Hematopoietic multipotent progenitor cell treated with erythropoietin and hydrocortisone succinate and interleukin-3 and kit ligand, for 4 days (in vitro differentiated cells): Measurements from ENCODE around the gene NCL.

Experiments
- DNase-seq: peaks from one replicate; pipeline ENCODE4 v3.0.0-alpha.2; 2015

Gene NCL

GRCh38 chr2:231463698-231464575 lies at the start of gene NCL:
Gene NCL, minus strand, starts transcription at chr2:231464484. Its CDS starts 131 bp downstream, at chr2:231464353.
- DNase-seq, result peak; percentile 90

- no peak for DNase-seq
These were observed 49.5 kb upstream of the NCL start for GRCh38 chr2:231513746-231514224.

- no peak for DNase-seq
These were observed 47.9 kb upstream of the NCL start for GRCh38 chr2:231512222-231512621.

DNA sequence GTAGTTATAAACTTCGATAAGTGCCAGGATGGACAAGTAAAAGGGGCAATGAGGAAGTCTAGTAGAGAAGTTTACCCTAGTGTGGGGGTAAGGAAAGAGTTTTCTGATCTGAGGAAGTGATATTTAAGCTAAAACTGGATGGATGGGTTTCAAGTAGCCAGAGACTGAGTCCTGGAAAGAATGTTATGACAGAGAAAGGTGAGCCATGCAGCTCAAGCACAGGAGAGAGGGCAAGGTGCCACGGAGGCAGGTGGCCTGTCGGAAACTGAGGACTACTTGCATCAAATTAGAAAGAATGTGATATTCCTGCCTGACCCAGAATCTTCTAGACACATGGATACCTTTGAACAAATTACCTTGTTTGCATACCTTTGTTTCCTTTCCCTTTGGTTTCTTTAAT lies 39.5 kb upstream of the NCL start:
- DNase-seq, result no peak

GRCh38 chr2:231502596-231502995 lies 38.3 kb upstream of the NCL start:
- no peak for DNase-seq

- DNase-seq, result no peak
These were observed 33.4 kb upstream of the NCL start for GRCh38 chr2:231497651-231498050.

DNA sequence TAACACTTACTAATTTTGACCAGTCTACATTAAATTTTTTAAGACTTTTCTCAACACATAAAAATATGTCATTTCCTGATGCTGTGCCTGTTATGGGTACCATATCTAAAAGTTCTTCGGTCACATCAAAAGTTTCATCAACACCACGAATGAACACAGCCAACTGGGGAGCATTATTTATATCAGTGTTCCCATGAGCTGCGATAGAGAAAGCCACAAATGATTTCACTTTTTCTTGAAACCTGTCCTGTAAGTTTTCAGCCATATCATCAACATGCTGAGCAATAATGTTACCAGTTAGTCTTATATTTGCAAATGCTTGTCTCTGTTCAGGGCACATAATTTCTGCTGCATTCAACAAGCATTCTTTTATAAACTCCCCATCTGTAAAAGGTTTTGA lies 30.4 kb upstream of the NCL start:
- no peak for DNase-seq

DNA sequence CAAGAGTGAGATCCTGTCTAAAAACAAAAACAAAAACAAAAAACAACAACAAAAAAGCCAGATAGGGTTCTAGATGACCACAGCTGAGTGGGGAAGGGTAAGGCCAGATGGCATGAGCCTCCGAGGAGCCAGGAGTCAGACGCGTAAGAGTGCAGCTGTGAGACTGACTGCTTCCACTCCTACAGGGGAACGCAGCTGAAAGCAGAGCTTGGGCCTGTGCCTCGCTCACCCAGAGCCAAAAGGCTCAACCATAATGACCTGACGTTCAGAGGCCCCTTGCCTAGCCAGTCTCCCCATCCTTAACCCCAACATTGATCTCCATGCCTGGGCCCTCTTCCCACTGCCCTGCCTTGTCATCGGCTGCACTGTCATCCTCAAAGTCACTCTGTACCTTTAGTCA lies 26.5 kb upstream of the NCL start:
- DNase-seq, result no peak

- no peak for DNase-seq
These were observed 25.7 kb upstream of the NCL start for GRCh38 chr2:231489990-231490389.

DNA sequence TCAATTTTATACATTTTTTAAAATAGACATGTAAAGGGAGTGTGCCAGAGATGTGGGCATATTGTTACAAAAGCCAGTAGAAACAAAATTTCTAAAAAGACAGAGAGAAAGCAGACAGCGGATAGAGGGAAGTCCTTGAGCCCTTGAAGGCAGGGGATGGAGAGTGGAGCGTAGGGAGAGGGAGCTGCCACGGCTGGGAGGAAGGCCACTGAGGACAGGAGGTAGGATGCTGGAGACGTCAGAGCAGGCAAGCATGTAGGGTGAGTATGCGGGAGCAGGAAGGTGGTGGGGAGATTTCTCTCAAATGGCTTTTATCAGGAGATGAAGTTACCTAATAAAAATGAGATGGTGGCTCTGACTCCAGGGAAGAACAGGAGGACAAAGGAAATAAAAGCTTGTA lies 24.0 kb upstream of the NCL start:
- DNase-seq, result no peak

DNA sequence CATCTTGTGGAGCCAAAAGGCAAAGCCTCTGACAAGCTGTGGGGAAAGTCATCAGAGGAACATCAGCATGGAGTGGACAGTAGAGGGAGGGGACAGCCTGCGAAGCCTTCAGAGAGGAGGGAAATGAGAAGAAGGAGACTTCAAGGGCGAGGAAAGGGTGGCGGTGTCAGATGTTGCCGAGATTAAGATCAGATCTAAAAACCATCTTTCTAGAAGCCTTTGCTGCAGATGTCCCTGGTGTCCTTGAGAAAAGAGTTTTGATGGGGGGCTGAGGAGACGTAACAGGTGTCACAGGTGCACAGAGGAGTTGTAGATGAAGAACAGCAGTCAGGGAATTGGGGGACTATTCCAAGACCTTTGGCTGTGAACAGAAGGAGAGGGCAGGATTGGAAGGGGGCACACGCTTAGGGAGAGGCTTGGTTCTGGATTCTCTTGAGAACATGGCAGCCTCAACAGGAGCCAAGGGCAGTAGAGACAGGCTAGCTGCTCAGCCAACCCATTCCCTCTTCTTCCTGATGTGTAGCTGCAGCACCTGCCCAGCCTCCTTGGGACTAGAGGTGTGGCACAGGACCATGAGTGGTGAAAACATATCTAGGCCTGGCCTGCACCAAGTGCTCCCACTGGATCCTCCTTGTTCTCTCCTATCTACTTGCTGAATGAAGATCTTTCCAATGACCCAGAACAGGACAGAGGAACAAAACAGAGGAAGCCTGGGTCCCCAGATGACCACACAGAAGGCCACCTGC lies 22.7 kb upstream of the NCL start:
- DNase-seq, result no peak

DNA sequence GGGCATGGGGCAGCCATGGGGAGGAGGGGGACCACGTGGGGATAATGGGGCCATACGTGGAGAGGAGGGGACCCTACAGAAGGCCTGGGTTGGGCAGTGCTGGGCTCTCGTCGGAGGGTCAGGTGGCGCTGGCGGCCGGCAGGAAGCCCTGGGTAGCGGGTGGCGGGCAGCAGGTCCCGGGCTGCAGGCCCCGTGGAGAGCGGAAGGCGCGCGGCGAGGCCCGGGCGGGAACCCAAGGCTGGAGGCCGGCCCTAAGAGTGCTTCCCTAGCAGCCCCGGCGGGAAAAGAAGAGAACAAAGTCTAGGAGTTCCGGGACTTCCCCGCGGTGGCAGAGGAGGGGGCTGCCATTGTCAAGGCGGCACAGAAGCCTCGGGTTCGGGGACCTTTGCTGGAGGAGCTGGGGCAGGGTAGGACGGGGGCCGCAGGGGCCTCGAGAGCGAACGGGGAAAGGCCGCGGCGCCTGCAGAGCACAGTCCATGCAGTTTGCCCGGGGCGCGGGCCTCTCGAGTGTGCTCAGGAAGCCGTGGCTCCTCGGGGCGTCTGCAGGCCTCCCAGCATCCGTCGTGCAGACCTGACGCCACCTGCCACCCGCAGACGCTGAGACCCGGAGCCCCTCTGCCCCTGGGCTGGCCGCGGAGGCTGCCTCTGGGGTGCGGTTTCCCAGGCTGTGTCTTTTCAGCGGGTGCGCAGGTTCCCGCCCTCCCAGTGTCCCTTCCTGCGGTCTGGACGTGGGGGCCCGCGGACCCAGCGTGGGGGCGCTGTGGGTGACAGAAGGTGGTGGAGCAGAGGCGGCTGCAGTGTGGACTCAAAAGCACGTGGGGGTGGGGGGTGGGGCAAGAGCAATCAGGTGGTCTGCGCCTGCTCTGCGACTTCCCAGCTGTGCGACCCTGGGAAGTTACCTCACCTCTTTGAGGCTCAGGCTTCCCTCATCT lies 19.4 kb upstream of the NCL start:
- DNase-seq, result peak; percentile 59

DNA sequence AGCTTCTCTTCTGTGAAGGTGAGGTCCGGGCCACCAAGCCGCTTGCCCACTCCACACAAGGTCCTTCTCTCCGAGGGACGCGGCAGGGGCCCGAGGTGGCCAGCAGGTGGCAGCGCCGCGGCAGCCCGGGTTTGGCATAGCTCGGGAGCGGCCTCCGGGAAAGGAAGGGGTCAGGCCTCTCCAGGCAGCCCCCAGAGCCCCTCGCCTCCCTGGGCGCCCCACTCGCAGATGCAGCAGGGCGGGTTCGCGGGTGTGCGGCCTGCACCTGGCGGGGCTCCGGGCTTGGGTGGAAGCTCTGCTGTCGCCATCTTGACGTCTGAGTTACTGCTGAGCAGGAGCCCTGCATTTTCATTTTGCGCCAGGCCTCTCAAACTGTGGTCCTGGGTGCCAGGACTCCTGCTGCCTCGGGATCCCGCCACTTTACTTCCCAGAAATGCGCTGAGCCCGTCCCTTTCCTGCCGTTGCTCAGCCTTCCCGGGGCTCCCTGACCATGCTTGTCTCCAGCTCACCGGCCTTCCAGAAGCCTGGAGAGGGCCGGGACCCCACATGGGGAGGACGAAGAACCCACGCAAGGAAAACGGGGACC lies 18.6 kb upstream of the NCL start:
- DNase-seq, result peak; percentile 91

DNA sequence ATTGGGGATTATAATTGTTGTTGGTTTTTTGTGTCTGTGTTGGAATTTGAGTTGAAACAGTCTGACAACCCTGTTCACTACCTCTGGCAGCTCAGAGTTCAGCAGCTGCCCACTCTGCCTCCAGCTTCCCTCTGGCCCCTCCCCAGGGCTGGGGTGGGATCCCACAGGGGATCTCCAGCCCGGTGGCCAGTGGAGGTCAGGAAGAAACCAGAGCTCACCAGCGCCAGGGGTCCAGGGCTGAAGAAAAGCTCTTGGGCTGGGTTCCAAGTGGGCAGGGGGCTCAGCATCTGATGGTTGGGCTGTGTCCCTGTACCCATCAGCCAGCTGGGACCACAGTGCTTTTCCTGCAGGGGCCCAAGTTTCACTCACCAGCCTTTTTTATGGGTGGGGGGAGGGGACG lies 16.5 kb upstream of the NCL start:
- DNase-seq, result no peak

DNA sequence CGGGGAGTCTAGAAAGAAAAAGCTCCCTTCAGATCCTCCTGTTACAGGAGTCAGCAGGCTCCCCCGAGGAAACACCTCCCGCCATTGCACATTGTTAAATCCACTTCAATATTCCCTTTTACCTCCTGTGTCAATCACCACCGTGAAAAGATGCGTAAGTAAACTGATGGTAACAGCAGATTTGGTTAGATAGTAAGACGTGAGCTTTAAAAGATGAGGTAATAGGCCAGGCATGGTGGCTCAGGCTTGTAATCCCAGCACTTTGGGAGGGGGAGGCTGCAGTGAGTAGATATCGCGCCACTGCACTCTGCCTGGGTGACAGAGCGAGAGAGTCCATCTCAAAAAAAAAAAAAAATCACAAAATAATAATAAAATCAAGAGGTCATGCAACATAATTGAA lies 15.2 kb upstream of the NCL start:
- DNase-seq, result no peak

DNA sequence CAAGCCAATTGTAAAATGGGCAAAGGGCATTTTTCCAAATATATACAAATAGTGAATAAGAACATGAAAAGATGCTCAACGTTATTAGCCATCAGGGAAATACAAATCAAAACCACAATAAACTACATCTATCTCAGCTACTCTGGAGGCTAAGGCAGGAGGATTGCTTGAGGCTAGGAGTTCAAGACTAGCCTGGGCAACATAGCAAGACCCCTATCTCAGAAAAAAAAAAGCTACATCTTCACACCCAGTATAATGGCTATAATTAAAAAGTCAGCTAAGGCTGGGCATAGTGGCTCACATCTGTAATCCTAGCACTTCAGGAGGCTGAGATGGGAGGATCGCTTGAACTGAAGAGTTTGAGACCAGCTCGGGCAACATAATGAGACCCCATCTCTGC lies 12.6 kb upstream of the NCL start:
- DNase-seq, result no peak

DNA sequence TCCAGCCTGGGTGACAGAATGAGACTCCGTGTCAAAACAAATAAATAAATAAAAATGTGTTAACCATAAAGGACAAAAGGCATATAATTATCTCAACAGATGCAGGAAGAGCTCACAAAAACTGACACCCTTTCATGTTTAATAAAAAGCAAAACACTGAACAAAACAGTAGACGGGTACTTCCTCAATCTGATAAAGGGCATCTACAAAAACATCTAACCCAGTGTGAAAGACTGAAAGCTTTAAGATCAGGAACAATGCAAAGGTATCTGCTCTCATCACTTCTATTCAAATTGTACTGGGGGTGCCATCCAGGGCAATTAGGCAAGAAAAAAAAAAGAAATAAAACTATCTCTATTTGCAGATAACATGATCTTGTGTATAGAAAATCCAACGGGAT lies 11.7 kb upstream of the NCL start:
- DNase-seq, result no peak

DNA sequence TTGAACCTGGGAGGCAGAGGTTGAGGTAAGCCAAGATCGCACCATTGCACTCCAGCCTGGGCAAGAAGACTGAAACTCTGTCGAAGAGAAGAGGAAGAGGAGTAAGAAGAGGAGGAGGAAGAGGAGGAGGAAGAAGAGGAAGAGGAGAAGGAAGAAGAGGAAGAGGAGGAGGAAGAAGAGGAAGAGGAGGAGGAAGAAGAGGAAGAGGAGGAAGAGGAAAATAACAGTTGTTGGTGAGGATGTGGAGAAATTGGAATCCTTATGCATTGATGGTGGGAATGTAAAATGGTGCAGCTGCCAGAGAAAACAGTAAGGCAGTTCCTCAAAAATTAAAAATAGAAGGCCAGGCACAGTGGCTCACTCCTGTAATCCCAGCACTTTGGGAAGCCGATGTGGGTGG lies 8.5 kb upstream of the NCL start:
- DNase-seq, result no peak

DNA sequence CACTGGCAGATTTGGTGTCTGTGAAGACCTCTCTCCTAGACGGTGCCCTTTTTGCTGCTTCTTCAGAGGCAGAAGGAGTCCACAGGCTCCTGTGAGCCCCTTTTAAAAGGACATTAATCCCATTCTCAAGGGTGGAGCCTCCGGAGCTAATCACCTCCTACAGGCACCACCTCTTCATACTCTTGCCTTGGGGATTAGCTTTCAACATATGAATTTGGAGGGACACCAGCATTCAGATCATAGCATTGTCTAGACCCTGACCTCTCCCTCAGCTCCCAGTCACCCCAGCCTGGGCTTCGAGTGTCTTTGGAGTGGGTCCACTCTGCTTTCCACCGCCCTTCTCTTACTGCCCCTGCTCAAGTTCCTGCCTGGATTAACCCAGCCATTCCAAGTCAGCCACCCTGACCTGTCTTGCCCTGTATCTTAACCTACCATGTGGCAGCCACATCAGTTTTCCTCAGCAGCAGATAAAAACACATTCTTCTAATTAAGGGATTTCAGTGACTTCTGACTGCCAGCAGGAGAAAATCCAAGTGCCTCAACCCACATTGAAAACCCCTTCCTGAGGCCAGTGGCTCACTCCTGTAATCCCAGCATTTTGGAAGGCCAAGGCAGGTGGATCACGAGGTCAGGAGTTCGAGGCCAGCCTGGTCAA lies 6.1 kb upstream of the NCL start:
- no peak for DNase-seq

- peak; percentile 53 for DNase-seq
These were observed 5.3 kb upstream of the NCL start for GRCh38 chr2:231469583-231469950.

DNA sequence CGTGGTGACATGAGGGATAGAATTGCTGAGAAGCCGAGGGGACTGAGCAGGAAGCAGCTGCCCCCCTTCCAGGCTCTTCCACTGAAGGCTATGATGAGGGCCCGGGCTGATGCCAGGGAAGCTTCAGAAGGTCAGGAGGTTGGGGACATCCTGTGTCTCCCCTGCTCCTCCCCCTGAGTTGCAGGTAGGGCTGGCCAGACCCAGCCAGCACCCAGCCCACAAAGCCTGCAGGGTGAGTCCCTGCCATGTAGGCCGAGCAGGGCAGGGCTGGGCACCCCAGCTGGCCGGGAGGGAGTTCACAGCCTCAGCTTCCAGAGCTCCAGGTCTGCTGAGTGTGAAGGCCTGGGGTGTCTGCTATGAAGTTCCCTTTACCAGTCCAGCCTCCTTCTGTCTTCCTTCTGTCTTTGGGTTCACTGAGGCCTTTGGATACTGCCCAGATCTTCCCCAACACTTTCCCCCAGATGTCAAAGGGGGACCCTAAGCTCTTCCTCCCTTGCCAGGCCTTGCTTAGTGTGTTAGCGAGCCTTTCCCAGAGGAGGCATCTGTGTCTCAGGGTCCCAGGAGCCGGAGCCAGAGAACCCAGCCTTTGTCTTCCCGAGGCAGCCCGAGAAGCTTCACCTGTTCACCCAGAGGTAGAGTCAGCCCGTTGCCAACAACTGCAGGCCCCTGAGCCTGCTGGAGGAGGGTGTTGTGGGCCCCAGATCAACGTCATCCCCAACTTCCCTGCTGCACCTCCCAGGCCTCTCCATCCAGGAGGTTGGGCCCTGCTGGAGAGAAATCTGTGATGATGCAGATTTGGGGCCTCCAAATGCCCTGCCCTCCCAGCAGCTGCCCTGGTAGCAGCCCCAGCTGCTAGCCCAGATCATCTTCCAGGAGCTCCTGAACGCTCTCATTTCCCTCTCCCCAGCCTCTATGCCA lies 3.6 kb upstream of the NCL start:
- DNase-seq, result no peak
